Measurements from ENCODE around the gene KCNQ1. TPM values are rescaled to one million over a fixed set of nuclear protein-coding genes. Genes with fewer than 3 reads are reported as not detected.

KCNQ1 gene
- total RNA-seq, 3 donors from 2014 or later (not counting 1 experiment from before 2014, with no cell fraction given): 1.9 to 7.8 (median 3.3) TPM

DNA sequence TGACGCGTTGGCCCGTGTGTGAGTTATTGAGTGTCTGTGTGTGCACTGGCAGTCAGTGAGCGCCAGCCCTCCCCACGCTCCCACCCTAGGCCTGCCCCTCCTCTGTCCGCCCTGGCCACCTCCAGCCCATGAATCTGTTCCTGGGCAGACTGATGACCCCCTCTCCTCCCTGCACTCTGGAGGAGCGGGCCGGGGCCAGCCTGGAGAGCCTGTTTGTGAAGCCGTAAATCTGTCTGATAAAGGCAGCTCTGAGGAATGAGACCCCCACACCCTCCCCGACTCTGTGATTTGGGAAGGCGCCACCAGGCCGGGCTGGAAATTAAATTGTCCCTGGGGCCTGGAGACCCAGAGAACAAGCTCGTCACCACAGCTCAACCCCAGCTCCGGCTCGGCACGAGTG lies 35.7 kb upstream of the KCNQ1 start:
- peaks cover under 1% of the 10 kb centered on the region for H3K36me3 ChIP-seq (ENCODE audit: control insufficient read depth, insufficient read depth, low read length)
- H3K27ac ChIP-seq (ENCODE audit: low read length): no peak overlapping the region
- Mint-ChIP-seq H3K27me3 (ENCODE audit: low read depth in 2 of 2) (no peaks in the 10 kb centered on the region), H3K9me3 (no peaks in the 10 kb centered on the region), H3K36me3 (no peaks in the 10 kb centered on the region), H3K4me1 (no peaks in the 10 kb centered on the region), H3K27ac (no peak overlapping the region), H3K4me3 (no peak overlapping the region)
- no peak for ATAC-seq
- no peaks in the 10 kb centered on the region for H3K27me3 ChIP-seq (ENCODE audit: control insufficient read depth, insufficient read depth, low read length)
- intact Hi-C loops (cut with micrococcal nuclease): no loop called here
- H3K4me1 ChIP-seq (ENCODE audit: control insufficient read depth, insufficient read depth, low read length): no peaks in the 10 kb centered on the region
- H3K4me3 ChIP-seq (ENCODE audit: low read length): no peak overlapping the region
- TF ChIP-seq CTCF (IDR thresholded peaks at IDR 0.05): no peak
- DNase-seq: no peak
- H3K9me3 ChIP-seq (ENCODE audit: control insufficient read depth, insufficient read depth, low read length): no peaks in the 10 kb centered on the region
- 88% methylated on average over 16 of the region's 16 CpGs for WGBS (ENCODE audit: insufficient coverage)

- H3K27ac Mint-ChIP-seq: no peak overlapping the region
- H3K9me3 Mint-ChIP-seq: no peaks in the 10 kb centered on the region
- no peaks in the 10 kb centered on the region for H3K27me3 Mint-ChIP-seq (ENCODE audit: low read depth in 2 of 2)
- Histone ChIP-seq H3K36me3 (ENCODE audit: control insufficient read depth, insufficient read depth, low read length) (no peaks in the 10 kb centered on the region), H3K4me1 (ENCODE audit: control insufficient read depth, insufficient read depth, low read length) (no peaks in the 10 kb centered on the region), H3K9me3 (ENCODE audit: control insufficient read depth, insufficient read depth, low read length) (no peaks in the 10 kb centered on the region), H3K27ac (ENCODE audit: low read length) (no peak overlapping the region), H3K27me3 (ENCODE audit: control insufficient read depth, insufficient read depth, low read length) (no peaks in the 10 kb centered on the region), H3K4me3 (ENCODE audit: low read length) (no peak overlapping the region)
- no peak overlapping the region for H3K4me3 Mint-ChIP-seq
- 82% methylated on average over 42 of the region's 42 CpGs for WGBS (ENCODE audit: insufficient coverage)
- intact Hi-C loops (cut with micrococcal nuclease): no loop called here
- TF ChIP-seq CTCF (IDR thresholded peaks at IDR 0.05): no peak
- H3K36me3 Mint-ChIP-seq: no peaks in the 10 kb centered on the region
- ATAC-seq (no peak), DNase-seq (no peak)
- H3K4me1 Mint-ChIP-seq: no peaks in the 10 kb centered on the region
Measured at GRCh38 chr11:2409611-2410468, 35.0 kb upstream of the KCNQ1 start.

DNA sequence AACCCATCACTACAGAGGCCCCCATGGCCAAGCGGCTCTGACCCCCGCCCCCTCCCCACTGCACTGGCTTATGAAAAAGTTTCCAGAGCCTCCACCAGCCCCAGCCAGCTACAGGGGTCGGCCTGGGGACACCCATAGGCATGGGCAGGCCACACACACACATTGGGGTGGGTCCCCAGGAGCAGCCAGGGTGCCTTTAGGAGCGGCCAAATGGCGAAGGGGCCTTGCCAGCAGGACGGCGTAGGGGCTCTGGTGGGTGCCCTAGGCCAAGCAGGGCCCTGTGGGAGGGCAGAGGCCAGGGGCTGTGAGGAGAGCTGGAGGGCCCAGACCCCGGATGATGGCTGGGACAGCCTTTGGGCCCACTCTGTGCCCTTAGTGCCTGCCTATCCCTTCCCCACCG lies 34.2 kb upstream of the KCNQ1 start:
- Mint-ChIP-seq H3K9me3 (no peaks in the 10 kb centered on the region), H3K4me3 (no peak overlapping the region), H3K27me3 (ENCODE audit: low read depth in 2 of 2) (no peaks in the 10 kb centered on the region), H3K36me3 (no peaks in the 10 kb centered on the region), H3K27ac (no peak overlapping the region), H3K4me1 (no peaks in the 10 kb centered on the region)
- WGBS (ENCODE audit: insufficient coverage): 87% methylated on average over 9 of the region's 9 CpGs
- H3K4me1 ChIP-seq (ENCODE audit: control insufficient read depth, insufficient read depth, low read length): no peaks in the 10 kb centered on the region
- no peak overlapping the region for H3K27ac ChIP-seq (ENCODE audit: low read length)
- no peak for TF ChIP-seq CTCF (IDR thresholded peaks at IDR 0.05)
- no peak overlapping the region for H3K4me3 ChIP-seq (ENCODE audit: low read length)
- intact Hi-C loops (cut with micrococcal nuclease): no loop called here
- DNase-seq (no peak), ATAC-seq (no peak)
- no peaks in the 10 kb centered on the region for H3K27me3 ChIP-seq (ENCODE audit: control insufficient read depth, insufficient read depth, low read length)
- H3K9me3 ChIP-seq (ENCODE audit: control insufficient read depth, insufficient read depth, low read length): no peaks in the 10 kb centered on the region
- H3K36me3 ChIP-seq (ENCODE audit: control insufficient read depth, insufficient read depth, low read length): no peaks in the 10 kb centered on the region
